ENCODE measurements around the gene LYPD6. TPM values are rescaled to one million over a fixed set of nuclear protein-coding genes. Genes with fewer than 3 reads are reported as not detected.

The LYPD6 gene
- total RNA-seq, 4 donors from 2014 or later = 0.45 to 1.9 (median 0.93) TPM; not detected in 1

- H3K27me3 ChIP-seq = no peaks in the 10 kb centered on the region
- no peaks in the 10 kb centered on the region for H3K9me3 ChIP-seq
- DNase-seq (ENCODE audit: low spot score in 2 of 2) = no peak
- H3K27ac ChIP-seq = no peak overlapping the region
- WGBS = 36% methylated on average over 6 of the region's 6 CpGs
- no peak overlapping the region for H3K4me3 ChIP-seq
- no peaks in the 10 kb centered on the region for H3K36me3 ChIP-seq
- no peaks in the 10 kb centered on the region for H3K4me1 ChIP-seq
- TF ChIP-seq CTCF (IDR thresholded peaks at IDR 0.05) = no peak
- TF ChIP-seq POLR2A (IDR thresholded peaks at IDR 0.05) = no peak
- TF ChIP-seq EP300 (IDR thresholded peaks at IDR 0.05) = no peak
- TF ChIP-seq POLR2AphosphoS5 (IDR thresholded peaks at IDR 0.05) = no peak
These were observed 100.7 kb downstream of the LYPD6 start for GRCh38 chr2:149430743-149431736.

GRCh38 chr2:149438330-149438960 is 108.1 kb downstream of the LYPD6 start:
- 84% methylated on average over 3 of the region's 3 CpGs for WGBS
- no peak for TF ChIP-seq EP300 (IDR thresholded peaks at IDR 0.05)
- TF ChIP-seq POLR2A (IDR thresholded peaks at IDR 0.05) = no peak
- no peak for TF ChIP-seq CTCF (IDR thresholded peaks at IDR 0.05)
- TF ChIP-seq POLR2AphosphoS5 (IDR thresholded peaks at IDR 0.05) = no peak
- Histone ChIP-seq H3K27ac (no peak overlapping the region), H3K4me3 (no peak overlapping the region), H3K4me1 (no peaks in the 10 kb centered on the region), H3K36me3 (no peaks in the 10 kb centered on the region), H3K27me3 (no peaks in the 10 kb centered on the region), H3K9me3 (no peaks in the 10 kb centered on the region)
- DNase-seq (ENCODE audit: low spot score in 2 of 2) = no peak

- DNase-seq (ENCODE audit: low spot score in 2 of 2) = no peak
- Histone ChIP-seq H3K4me3 (no peak overlapping the region), H3K9me3 (no peaks in the 10 kb centered on the region), H3K27me3 (no peaks in the 10 kb centered on the region), H3K36me3 (no peaks in the 10 kb centered on the region), H3K27ac (no peak overlapping the region), H3K4me1 (no peaks in the 10 kb centered on the region)
- WGBS = 88% methylated on average over 3 of the region's 3 CpGs
- TF ChIP-seq EP300 (IDR thresholded peaks at IDR 0.05) (no peak), CTCF (IDR thresholded peaks at IDR 0.05) (no peak), POLR2AphosphoS5 (IDR thresholded peaks at IDR 0.05) (no peak), POLR2A (IDR thresholded peaks at IDR 0.05) (no peak)
These were observed 110.9 kb downstream of the LYPD6 start for GRCh38 chr2:149441255-149441654.

- Histone ChIP-seq H3K4me1 (no peaks in the 10 kb centered on the region), H3K27ac (no peak overlapping the region), H3K27me3 (no peaks in the 10 kb centered on the region), H3K36me3 (no peaks in the 10 kb centered on the region), H3K4me3 (no peak overlapping the region), H3K9me3 (no peaks in the 10 kb centered on the region)
- WGBS = 84% methylated on average over 4 of the region's 4 CpGs
- no peak for TF ChIP-seq CTCF (IDR thresholded peaks at IDR 0.05)
- TF ChIP-seq POLR2A (IDR thresholded peaks at IDR 0.05) = no peak
- TF ChIP-seq EP300 (IDR thresholded peaks at IDR 0.05) = no peak
- no peak for TF ChIP-seq POLR2AphosphoS5 (IDR thresholded peaks at IDR 0.05)
- DNase-seq (ENCODE audit: low spot score in 2 of 2) = no peak
These were observed 112.0 kb downstream of the LYPD6 start for GRCh38 chr2:149442346-149442745.

GRCh38 chr2:149443150-149443549 is 112.8 kb downstream of the LYPD6 start:
- H3K27ac ChIP-seq = no peak overlapping the region
- H3K4me3 ChIP-seq = no peak overlapping the region
- no peaks in the 10 kb centered on the region for H3K36me3 ChIP-seq
- no peak for DNase-seq (ENCODE audit: low spot score in 2 of 2)
- no peaks in the 10 kb centered on the region for H3K9me3 ChIP-seq
- TF ChIP-seq EP300 (IDR thresholded peaks at IDR 0.05) = no peak
- no peak for TF ChIP-seq POLR2AphosphoS5 (IDR thresholded peaks at IDR 0.05)
- no peak for TF ChIP-seq CTCF (IDR thresholded peaks at IDR 0.05)
- TF ChIP-seq POLR2A (IDR thresholded peaks at IDR 0.05) = no peak
- 41% methylated on average over 2 of the region's 2 CpGs for WGBS
- H3K27me3 ChIP-seq = no peaks in the 10 kb centered on the region
- no peaks in the 10 kb centered on the region for H3K4me1 ChIP-seq
